ENCODE results near the gene CDH24.

The CDH24 gene

DNA sequence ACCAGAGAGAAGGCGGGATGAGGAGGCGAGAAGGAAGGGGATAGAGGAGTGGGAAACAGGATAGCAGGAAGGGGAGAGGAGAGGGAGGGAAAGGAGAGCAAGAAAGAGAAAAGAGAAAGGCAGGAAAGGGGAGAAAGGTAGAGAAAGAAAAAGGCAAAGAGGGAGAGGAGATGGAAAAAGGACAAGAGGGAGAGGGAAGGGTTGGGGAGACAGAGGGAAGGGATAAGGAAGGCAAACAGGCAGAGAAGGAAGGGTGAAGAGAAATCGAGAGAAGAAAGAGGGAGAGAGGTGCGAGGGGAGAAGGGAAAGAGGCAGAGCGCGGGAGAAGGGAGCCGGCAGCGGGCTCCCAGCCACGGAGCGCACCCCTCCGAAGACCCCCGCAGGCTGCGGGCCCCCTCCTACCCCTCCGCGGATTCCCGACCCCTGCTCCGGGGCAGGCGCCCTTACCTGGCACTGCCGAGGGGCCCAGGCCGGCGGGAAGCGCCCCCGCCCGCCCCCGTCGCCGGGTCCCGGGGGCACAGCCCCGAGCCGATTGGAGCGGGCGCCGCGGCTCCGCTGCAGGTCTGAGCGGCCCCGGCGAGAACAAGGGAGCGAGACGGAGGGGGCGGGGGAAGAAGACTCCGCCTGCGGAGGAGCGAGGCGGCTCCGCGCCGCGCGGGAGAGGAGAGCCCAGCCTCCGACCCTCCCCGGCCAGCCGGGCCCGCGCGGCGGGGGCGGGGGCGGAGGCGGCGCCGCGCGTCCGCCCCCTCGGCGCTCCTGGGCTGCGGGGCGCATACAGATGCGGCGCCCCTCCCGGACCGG, at the start of gene CDH24:
CDH24 (minus strand) TSS at position 565 of the 801 bp plus-strand sequence. CDS start 1,787 bp downstream, outside the sequence.
- DNase-seq: peak; percentile 91

- no peak for DNase-seq
Measured at GRCh38 chr14:23106747-23107045, 49.4 kb upstream of the CDH24 start.

DNA sequence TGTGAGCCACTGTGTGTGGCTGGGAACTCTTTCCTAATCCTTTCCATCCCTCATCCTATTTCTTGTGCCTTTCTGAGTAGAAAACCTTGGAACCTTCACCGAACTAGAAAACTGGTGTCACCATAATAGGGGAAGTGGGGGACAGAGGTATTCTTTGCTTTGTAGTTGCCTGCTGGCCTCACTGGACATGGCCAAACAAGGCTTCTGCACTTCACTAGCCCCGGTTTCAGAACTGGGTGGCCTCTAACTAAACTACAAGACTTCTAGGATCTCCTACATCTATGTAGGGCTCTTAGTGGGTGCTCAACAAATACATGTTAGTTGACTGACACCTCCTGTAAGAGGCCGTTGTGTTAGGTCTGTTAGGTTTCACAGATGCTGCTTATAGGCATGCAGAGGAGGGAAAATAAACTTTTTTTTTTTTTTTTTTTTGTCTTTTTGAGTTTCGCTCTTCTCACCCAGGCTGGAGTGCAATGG, 48.1 kb upstream of the CDH24 start:
- DNase-seq: no peak

GRCh38 chr14:23104591-23105347, 47.4 kb upstream of the CDH24 start, which contains the start of gene CIROP:
CIROP (minus strand) TSS chr14:23104989; CDS start chr14:23104920, 69 bp downstream.
- DNase-seq: no peak

DNA sequence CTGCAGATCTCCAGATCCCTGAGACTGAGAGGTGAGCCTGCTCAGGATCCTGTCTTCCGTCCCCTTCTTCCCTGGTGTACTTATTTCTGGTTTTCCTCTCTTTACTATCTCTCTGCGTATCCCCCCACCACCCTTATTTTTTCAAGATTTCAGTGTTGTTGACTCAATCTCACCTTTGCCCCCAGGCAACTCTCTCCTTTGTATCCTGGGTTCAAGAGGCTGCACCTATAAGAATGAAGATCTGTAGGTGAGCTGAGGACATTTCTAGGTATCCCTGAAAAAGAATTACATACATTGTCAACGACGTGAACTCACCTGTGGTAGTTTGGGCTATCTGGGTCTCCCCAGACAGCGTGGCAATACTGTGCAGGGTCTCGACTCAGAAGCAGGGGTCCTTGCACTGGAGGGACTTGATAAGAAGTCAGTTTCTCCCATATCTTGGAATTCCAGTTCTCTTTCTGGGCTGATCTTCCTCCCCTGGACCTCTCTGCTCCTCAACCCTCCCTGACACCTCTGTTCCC, 46.8 kb upstream of the CDH24 start:
- no peak for DNase-seq

DNA sequence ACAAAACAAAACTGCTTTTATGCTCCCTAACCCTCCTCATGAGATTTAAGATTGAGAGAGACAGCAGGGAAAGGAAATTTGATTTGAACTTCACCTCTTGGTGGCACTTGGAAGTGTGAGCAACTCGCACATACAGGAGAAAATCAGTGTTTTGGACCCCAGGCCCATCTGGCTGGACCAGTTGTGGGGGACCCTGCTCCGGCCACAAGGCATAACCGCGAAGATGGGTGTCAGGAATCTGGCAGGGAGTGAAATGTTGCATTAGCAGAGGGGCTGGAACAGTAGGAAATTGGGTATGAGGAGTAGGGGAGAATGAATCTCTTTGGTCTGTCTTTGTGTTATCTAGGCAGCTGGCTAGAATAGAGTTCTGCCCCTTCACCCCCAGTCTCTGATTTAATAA, 46.3 kb upstream of the CDH24 start:
- no peak for DNase-seq

DNA sequence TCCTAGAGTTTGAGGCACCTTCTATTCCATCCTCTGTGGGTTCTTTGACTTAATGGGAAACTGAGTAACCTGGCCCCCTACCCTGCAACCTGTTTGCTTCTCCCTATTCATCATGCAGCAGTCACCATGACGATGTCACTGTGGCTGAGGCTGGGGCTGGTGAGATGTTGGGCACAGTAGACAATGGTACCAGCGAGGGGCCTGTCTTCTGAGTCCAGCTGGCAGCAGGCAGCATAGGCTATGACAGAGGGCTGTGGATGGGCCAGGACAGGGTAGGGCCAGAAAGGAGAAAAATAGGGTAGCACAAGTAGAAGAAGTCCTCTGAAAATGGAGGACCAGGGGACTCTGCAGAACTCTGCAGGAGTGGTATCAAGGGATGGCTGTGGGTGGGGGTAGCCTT, 45.5 kb upstream of the CDH24 start:
- DNase-seq: no peak

- DNase-seq: no peak
Measured at GRCh38 chr14:23101986-23102625, 44.8 kb upstream of the CDH24 start.

DNA sequence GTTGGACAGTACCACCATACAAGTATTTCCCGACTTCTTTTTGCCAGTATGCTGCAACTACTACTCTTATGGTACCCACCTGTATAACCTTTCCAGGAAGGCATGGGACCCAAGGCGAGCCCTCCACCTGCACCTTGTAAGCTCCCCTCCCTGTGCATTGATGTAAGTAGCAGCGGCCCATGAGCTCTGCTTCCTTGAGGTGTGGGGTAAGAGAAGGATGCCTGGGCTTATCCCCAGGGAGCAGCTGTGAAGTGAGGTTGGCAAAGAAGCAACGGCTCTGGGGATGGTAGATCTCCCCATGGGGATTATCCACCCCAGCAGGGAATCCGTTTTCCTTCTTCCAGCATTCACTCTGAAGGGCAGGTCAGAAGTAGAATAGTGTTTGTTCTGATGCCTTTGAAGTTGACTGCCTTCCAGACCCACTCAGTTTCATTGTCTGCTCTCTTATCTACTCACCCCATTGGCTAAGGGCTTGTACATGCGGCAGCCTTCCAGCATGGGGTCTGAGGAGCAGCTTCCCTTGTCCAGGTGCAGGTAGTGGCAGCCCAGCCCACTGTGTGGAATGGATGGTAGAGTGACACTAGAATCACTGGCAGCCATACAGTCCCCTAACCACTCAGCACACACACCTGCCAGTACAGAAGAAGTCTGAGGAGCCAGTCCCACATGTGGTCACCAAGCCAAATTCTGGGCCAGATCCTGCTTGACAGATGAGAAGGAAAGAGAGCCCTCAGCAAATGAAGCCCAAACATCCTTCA, 44.1 kb upstream of the CDH24 start:
- no peak for DNase-seq

GRCh38 chr14:23099212-23099861, 42.0 kb upstream of the CDH24 start:
- DNase-seq: no peak

GRCh38 chr14:23097786-23098185, 40.5 kb upstream of the CDH24 start:
- peak; percentile 92 for DNase-seq

- peak; percentile 100 for DNase-seq
Measured at GRCh38 chr14:23095196-23096108, 38.1 kb upstream of the CDH24 start, which contains the start of gene C14orf119. C14orf119 (plus strand) TSS chr14:23095505; CDS start chr14:23097659, 2,154 bp downstream.

DNA sequence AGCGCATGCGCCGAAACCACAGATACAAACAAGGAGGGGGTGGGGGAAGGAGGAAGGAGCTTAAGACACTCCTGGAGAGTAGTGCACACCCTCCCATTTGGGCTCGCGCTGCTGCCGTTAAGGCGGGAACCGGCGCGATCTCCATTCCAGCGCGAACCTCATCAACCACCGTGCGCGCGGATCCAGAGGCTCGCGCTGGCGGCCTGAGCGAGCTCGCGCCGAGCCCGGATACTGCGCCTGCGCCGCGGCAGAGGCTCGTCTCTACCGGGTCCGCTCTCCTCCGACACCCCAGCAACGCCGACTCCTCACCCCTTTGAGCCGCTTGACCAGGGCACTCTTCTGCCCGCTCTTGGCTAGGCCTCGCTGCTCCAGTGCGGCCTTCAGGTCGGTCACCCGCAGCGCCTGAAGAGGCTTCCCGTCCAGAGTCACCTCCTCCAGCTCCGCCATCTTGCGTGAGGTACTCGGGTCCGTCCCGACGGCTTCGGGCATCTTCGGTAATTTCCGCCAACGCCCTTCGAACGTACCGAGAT, 37.4 kb upstream of the CDH24 start, which contains the start of gene ACIN1:
ACIN1 (minus strand) TSS at position 471 of the 530 bp plus-strand sequence; CDS start at position 447, 24 bp downstream.
- DNase-seq: peak; percentile 97

- no peak for DNase-seq
Measured at GRCh38 chr14:23093991-23094665, 36.8 kb upstream of the CDH24 start.

DNA sequence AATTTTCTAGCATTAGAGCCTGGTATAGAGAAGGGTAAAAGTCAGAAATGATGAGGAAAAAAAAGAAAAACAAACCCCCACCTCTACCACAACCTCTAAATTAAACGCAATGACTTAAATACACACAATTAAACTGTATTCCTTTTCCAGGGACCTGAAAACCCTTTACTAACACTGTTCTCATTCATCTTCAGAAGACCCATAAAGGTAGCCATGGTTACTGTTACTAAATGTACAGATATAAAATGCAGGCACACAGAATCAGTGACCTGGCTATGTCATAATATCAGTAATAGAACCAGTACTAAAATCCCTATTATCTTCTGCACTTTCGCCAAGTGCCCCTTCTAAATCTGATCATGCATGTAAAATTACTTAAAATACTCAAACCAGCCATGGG, 36.2 kb upstream of the CDH24 start:
- DNase-seq: no peak

DNA sequence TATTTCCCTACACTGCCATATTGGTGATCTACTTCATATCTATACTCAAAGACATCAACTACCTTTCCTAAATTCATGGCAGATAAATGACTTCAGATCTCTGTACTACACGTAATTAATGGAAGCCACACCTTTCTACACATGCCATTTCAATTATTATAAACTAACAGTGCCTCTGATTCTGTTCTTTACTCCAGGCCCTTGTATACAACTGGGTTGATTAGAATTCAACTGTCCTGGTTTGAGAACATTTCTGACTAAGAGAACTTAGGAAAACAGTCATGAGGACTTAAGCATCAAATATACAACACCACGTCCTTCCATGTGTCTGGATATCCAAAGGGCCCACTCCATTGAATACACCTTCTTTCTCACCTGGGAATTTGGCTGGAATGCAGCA, 35.8 kb upstream of the CDH24 start:
- DNase-seq: no peak

DNA sequence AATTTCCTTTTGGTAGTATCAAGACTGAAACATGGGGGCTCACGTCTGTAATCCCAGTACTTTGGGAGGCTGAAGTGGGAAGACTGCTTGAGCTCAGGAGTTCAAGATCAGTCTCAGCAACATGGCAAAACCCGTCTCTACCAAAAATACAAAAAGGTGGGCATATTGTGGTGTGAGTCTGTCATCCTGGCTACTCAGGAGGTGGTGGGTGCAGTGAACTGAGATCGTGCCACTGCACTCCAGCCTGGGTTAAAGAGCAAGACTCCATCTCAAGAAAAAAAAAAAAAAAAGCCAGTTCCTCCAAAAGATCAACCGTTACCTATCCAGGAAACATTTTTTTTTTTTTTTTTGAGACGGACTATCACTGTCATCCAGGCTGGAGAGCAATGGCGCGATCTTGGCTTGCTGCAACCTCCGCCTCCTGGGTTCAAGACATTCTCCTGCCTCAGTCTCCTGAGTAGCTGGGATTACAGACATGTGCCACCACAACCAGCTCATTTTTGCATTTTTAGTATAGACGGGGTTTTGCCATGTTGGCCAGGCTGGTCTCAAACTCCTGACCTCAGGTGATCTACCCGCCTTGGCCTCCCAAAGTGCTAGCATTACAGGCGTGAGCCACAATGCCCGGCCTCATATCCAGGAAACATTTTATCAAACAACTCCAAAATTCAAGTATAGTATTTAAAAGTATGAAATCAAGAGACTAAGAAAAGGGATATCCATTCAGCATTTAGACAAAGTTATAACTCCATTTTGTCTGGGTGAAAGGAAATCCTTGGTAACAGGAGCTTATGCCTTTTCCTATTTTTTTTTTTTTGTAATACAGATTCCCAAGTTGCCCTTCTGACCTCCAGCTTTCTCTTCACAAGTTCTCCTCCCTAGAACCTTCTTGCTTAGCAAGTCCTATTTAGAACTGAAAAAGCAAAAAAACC, 34.2 kb upstream of the CDH24 start:
- no peak for DNase-seq

GRCh38 chr14:23090254-23090636, 32.9 kb upstream of the CDH24 start:
- DNase-seq: no peak
